Natural killer cell (primary cell): Measurements from ENCODE around the gene LRRC47. TPM values are rescaled to one million over a fixed set of nuclear protein-coding genes. Genes with fewer than 3 reads are reported as not detected.

ENCODE experiments used
- ATAC-seq, 3 donors: fragments of 150-1000 bp in 2 of 3; fragments of 200-7000 bp in 1 of 3; cut with Tn5 transposase; 1 replicate in 1 of 3; 2 replicates in 2 of 3; pipeline ENCODE4 v1.10.0; 2021; ENCODE audit warnings: mild to moderate bottlenecking in 2 of 3, moderate library complexity in 2 of 3
- DNase-seq, 2 donors: peaks; one replicate each; pipeline versions ENCODE4 v3.0.0 to v3.0.0-alpha.2; 2013 to 2021; ENCODE audit warnings: mixed read lengths in 1 of 2
- H3K27ac ChIP-seq: one replicate; pipeline ENCODE4 v1.5.1; 2013; ENCODE audit warnings: mild to moderate bottlenecking, low read length
- H3K27me3 ChIP-seq: one replicate; pipeline ENCODE4 v1.6.1; 2013; ENCODE audit warnings: low read length; ENCODE audit not compliant: control insufficient read depth, insufficient read depth
- H3K36me3 ChIP-seq: one replicate; pipeline ENCODE4 v1.6.1; 2013; ENCODE audit warnings: low read length; ENCODE audit not compliant: control insufficient read depth, insufficient read depth
- H3K4me1 ChIP-seq: one replicate; pipeline ENCODE4 v1.6.1; 2013; ENCODE audit warnings: low read length; ENCODE audit not compliant: control insufficient read depth, insufficient read depth
- H3K4me3 ChIP-seq: one replicate; pipeline ENCODE4 v1.5.1; 2013; ENCODE audit warnings: low read length
- H3K9me3 ChIP-seq: one replicate; pipeline ENCODE4 v1.6.1; 2013; ENCODE audit warnings: low read length; ENCODE audit not compliant: control insufficient read depth, insufficient read depth
- H3K27ac Mint-ChIP-seq, 2 donors: one replicate each; pipeline ENCODE4 v1.8.0; 2022; ENCODE audit warnings: mild to moderate bottlenecking in 2 of 2, mixed read lengths in 2 of 2, moderate library complexity in 1 of 2
- H3K27me3 Mint-ChIP-seq, 2 donors: one replicate each; pipeline ENCODE4 v1.8.0; 2022; ENCODE audit warnings: low read depth in 2 of 2, mixed read lengths in 2 of 2
- H3K36me3 Mint-ChIP-seq: one replicate; pipeline ENCODE4 v1.8.0; 2022; ENCODE audit warnings: mixed read lengths
- H3K4me1 Mint-ChIP-seq, 2 donors: one replicate each; pipeline ENCODE4 v1.8.0; 2022; ENCODE audit warnings: mixed read lengths in 2 of 2
- H3K4me3 Mint-ChIP-seq: one replicate; pipeline ENCODE4 v1.8.0; 2022; ENCODE audit warnings: mild to moderate bottlenecking, moderate library complexity, mixed read lengths
- H3K9me3 Mint-ChIP-seq, 2 donors: one replicate each; pipeline ENCODE4 v1.8.0; 2022; ENCODE audit warnings: mixed read lengths in 2 of 2
- WGBS: methylation state at CpG from one replicate; pipeline ENCODE4 v1.1.7; 2013; ENCODE audit warnings: missing lambda C conversion rate; ENCODE audit not compliant: insufficient coverage; 5-methylcytosine and 5-hydroxymethylcytosine counted together
- intact Hi-C: fragments of 100-400 bp; cut with micrococcal nuclease; formaldehyde crosslinking; loops from one replicate; pipeline ENCODE4 v1.14.2; 2022
- total RNA-seq, 4 donors: library from RNA; stranded (reverse); fragments of 120-200 nt in 1 of 4; gene quantifications; one replicate each; pipeline versions ENCODE4 v1.2.3 to v1.2.4, GENCODE V29; 2013 to 2022
- TF ChIP-seq, protein P1 (sequence below): fragments of 200-600 bp; IDR thresholded peaks from one replicate; pipeline ENCODE4 v1.8.0; 2022; ENCODE audit warnings: antibody characterized with exemption

Gene LRRC47
- total RNA-seq, 3 donors from 2014 or later (not counting 1 experiment from before 2014, with no cell fraction given) = 33.5 to 49.8 (median 45.2) TPM

DNA sequence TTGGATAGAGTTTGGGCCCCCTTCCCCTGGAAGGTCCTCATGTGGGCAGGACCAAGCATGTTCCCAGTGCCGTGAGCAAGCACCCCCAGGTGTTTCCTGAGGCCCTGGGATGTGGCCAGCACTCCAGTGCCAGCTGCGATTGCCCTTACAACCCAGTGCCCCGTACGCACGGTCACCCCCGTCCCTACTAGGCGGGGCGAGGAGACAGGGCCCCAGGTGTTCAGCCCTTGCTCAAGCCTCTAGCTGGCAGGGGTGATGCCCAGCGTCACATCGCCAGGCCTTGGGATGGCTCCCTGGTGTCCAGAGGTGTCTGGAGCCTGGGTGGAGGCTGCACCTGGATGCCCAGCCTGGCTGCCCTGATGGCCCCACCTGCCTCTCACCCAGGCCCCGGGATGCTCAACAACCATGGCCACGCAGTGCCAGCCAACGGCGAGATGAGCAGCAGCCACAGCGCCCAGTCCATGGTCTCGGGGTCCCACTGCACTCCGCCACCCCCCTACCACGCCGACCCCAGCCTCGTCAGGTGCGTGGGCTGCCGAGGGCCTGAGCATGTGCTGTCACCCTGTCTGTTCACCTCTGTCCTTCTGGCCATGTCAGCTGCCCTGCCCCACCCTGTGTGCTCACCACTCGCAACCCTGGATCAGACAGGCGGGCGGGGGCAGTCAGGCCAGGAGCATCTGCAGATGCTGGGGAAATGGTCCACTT lies 65.6 kb downstream of the LRRC47 start:
- H3K27ac ChIP-seq = no peak overlapping the region
- WGBS = 66% methylated on average over 25 of the region's 25 CpGs
- Mint-ChIP-seq H3K36me3 (no peaks in the 10 kb centered on the region), H3K27ac (no peak overlapping the region), H3K9me3 (no peaks in the 10 kb centered on the region), H3K4me3 (no peak overlapping the region), H3K27me3 (no peaks in the 10 kb centered on the region), H3K4me1 (no peaks in the 10 kb centered on the region)
- H3K27me3 ChIP-seq = no peaks in the 10 kb centered on the region
- TF ChIP-seq, protein P1, sequence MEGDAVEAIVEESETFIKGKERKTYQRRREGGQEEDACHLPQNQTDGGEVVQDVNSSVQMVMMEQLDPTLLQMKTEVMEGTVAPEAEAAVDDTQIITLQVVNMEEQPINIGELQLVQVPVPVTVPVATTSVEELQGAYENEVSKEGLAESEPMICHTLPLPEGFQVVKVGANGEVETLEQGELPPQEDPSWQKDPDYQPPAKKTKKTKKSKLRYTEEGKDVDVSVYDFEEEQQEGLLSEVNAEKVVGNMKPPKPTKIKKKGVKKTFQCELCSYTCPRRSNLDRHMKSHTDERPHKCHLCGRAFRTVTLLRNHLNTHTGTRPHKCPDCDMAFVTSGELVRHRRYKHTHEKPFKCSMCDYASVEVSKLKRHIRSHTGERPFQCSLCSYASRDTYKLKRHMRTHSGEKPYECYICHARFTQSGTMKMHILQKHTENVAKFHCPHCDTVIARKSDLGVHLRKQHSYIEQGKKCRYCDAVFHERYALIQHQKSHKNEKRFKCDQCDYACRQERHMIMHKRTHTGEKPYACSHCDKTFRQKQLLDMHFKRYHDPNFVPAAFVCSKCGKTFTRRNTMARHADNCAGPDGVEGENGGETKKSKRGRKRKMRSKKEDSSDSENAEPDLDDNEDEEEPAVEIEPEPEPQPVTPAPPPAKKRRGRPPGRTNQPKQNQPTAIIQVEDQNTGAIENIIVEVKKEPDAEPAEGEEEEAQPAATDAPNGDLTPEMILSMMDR = no peak
- H3K4me3 ChIP-seq = no peak overlapping the region
- intact Hi-C loops = no loop called here
- no peaks in the 10 kb centered on the region for H3K36me3 ChIP-seq
- H3K4me1 ChIP-seq = no peaks in the 10 kb centered on the region
- DNase-seq (no peak), ATAC-seq (no peak)
- no peaks in the 10 kb centered on the region for H3K9me3 ChIP-seq

GRCh38 chr1:3729594-3730542 lies 66.4 kb downstream of the LRRC47 start:
- DNase-seq = no peak
- no peak for ATAC-seq
- intact Hi-C loops = no loop called here
- H3K27ac Mint-ChIP-seq = no peak overlapping the region
- no peak overlapping the region for H3K4me3 Mint-ChIP-seq
- peaks cover 0 to 2% of the 10 kb centered on the region in 2 donors for H3K9me3 Mint-ChIP-seq
- H3K4me1 ChIP-seq = no peaks in the 10 kb centered on the region
- TF ChIP-seq, protein P1 = no peak
- H3K4me1 Mint-ChIP-seq = no peaks in the 10 kb centered on the region
- no peaks in the 10 kb centered on the region for H3K9me3 ChIP-seq
- H3K27ac ChIP-seq = no peak overlapping the region
- 77% methylated on average over 31 of the region's 32 CpGs for WGBS
- no peak overlapping the region for H3K4me3 ChIP-seq
- H3K27me3 Mint-ChIP-seq = no peaks in the 10 kb centered on the region
- no peaks in the 10 kb centered on the region for H3K36me3 ChIP-seq
- no peaks in the 10 kb centered on the region for H3K27me3 ChIP-seq
- H3K36me3 Mint-ChIP-seq = no peaks in the 10 kb centered on the region

Other genes with a start within 250 kb of the LRRC47 start
- 10 to 100 TPM in 1 of 3 donors, 1 to 10 TPM in 2; 3.1 to 15.6 (median 5.1) TPM for gene MEGF6, start 185.0 kb downstream of the LRRC47 start, total RNA-seq
- gene TPRG1L, start 171.5 kb downstream of the LRRC47 start, total RNA-seq = 10 to 100 TPM; 36.2 to 46.7 (median 37.9) TPM
- gene WRAP73, start 146.4 kb downstream of the LRRC47 start, total RNA-seq = 10 to 100 TPM; 27.8 to 35.4 (median 30.1) TPM
- under 1 TPM; 0.28 to 0.50 (median 0.39) TPM for gene TP73, start 144.0 kb downstream of the LRRC47 start, total RNA-seq
- not detected for gene CCDC27, start 44.0 kb downstream of the LRRC47 start, total RNA-seq
- gene SMIM1, start 23.7 kb downstream of the LRRC47 start, total RNA-seq = 1 to 10 TPM in 2 of 3 donors, under 1 TPM in 1; 0.78 to 2.6 (median 1.6) TPM
- gene CEP104, start 60.7 kb upstream of the LRRC47 start, total RNA-seq = 10 to 100 TPM; 37.1 to 60.2 (median 51.8) TPM
- gene DFFB, start 61.0 kb upstream of the LRRC47 start, total RNA-seq = 10 to 100 TPM; 18.3 to 27.8 (median 18.5) TPM
- 10 to 100 TPM; 52.9 to 62.3 (median 61.5) TPM for gene C1orf174, start 103.8 kb upstream of the LRRC47 start, total RNA-seq